Erythroblast (primary cell): ENCODE results near the gene OTUD5.

ENCODE experiments used
- GATA1 ChIP-seq: IDR thresholded peaks from 2 replicates; pipeline ENCODE4 v1.6.1; 2011; ENCODE audit warnings: low read depth, mild to moderate bottlenecking, control low read depth, low read length, moderate library complexity
- POLR2A ChIP-seq: IDR thresholded peaks from 2 replicates; pipeline ENCODE4 v1.6.1; 2011; ENCODE audit warnings: mild to moderate bottlenecking, low read length

DNA sequence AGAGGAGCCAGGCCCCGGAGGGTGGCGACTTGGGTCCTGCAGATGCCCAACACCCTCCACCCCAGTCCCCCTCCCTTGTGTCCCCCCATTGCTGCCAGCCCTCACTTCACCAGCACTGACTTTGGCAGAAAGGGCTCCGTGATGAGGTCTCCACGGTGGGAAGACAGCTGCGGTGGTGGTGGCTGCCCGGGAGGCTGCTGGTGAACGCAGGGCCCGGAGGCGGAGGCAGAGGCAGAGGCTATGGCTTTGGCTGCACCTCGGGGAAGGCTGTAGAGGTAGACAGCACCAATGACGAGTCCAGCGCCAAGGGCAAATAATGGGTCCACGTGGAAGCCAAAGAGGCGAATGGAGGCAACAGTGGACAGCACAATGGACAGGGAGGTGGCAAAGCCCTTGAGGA, 52.8 kb downstream of the OTUD5 start:
- TF ChIP-seq POLR2A (no peak), GATA1 (no peak)
